SK-N-MC (cell line): ENCODE results near the gene POPDC3.
"Not testable (repeated sequence)": the region's sequence is repeated elsewhere in the genome, so short reads cannot be mapped to it uniquely, and the experiment has no call there.

Experiments
- EZH2 ChIP-seq: fragments of 200-600 bp; sonication (generic); IDR thresholded peaks from one replicate; pipeline ENCODE4 v1.6.1; 2017; ENCODE audit warnings: antibody characterized with exemption
- FOXP2 ChIP-seq: optimal IDR thresholded peaks from 2 replicates; pipeline ENCODE3; 2011; ENCODE audit warnings: mild to moderate bottlenecking, moderate library complexity; ENCODE audit not compliant: insufficient read depth; ENCODE audit errors: extremely low read length, control extremely low read depth
- POLR2AphosphoS5 ChIP-seq: IDR thresholded peaks from 2 replicates; pipeline ENCODE4 v1.6.1; 2012; ENCODE audit warnings: mild to moderate bottlenecking, low read depth, low read length, borderline replicate concordance

GRCh38 chr6:105219218-105219617, 39.4 kb upstream of the POPDC3 start:
- TF ChIP-seq POLR2AphosphoS5, EZH2, FOXP2: not testable (repeated sequence)
